HK-2 (cell line): ENCODE measurements around the gene XBP1.
"Not testable (repeated sequence)": the region's sequence is repeated elsewhere in the genome, so short reads cannot be mapped to it uniquely, and the experiment has no call there.

Source experiments
- DNase-seq: peaks from one replicate; pipeline ENCODE4 v3.0.0-alpha.2; 2018; ENCODE audit not compliant: unreplicated experiment

Gene XBP1

GRCh38 chr22:28800308-28801041 lies at the start of gene XBP1:
XBP1 (minus strand) TSS chr22:28800569.
- peak; percentile 92 for DNase-seq

- no peak for DNase-seq
Measured at GRCh38 chr22:28846994-28847393, 46.6 kb upstream of the XBP1 start.

DNA sequence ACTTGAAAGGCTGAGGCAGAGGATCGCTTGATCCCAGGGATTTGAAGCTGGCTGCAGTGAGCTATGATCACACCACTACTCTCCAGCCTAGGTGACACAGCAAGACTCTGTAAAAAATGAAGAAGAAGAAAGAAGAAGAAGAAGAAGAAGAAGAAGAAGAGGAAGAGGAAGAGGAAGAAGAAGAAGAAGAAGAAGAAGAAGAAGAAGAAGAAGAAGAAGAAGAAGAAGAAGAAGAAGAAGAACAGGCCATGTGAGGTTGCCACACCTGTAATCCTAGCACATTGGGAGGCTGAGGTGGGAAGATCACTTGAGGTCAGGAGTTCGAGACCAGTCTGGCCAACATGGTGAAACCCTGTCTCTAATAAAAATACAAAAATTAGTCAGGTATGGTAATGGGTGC lies 43.9 kb upstream of the XBP1 start:
- not testable (repeated sequence) for DNase-seq

- no peak for DNase-seq
Measured at GRCh38 chr22:28843633-28844032, 43.3 kb upstream of the XBP1 start.

- DNase-seq = no peak
Measured at GRCh38 chr22:28841111-28841510, 40.7 kb upstream of the XBP1 start.

DNA sequence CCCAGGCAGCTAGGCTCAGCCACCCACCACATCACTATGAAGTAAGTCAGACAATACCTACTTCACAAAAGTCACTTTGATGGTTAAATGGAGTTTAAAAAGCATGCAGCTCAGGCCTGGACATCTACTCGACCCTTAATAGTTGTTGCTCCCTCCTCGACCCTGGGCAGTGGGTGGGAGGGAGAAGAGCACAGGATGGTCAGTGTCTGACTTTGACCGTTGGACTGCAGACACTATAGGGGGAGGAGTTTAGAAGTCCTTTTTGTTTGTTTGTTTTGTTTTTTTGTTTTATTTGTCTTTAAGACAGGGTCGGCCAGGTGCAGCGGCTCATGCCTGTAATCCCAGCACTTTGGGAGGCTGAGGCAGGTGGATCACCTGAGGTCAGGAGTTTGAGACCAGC lies 38.6 kb upstream of the XBP1 start:
- DNase-seq = no peak

- DNase-seq = no peak
Measured at GRCh38 chr22:28837640-28838039, 37.3 kb upstream of the XBP1 start.

DNA sequence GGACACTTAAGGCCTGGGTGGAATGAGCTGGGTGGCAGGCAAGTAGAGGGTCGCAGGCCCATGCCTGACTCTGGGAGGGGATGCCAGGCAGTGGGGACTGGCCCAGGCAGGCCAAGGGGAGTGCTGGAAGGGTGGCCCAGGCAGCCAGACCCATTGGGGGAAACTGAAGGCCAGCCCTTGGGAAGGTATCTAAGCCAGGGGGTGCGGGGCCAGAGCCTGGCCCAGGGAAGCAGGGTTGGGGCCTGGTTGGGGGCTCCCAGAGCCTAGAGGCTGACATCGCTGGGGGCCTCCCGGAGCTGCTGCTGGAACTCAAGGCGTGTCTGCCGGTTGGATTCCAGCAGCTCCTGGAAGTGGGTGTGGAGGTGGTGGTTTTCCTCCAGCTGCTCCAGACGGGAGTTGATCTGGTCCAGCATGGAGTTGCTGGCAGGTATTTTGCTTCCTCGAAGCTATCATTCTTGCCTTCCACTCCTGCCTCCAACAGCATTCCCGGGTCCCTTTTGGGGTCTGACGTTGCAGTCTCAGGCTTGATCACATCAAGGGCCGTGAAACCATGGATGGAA lies 35.3 kb upstream of the XBP1 start:
- no peak for DNase-seq

DNA sequence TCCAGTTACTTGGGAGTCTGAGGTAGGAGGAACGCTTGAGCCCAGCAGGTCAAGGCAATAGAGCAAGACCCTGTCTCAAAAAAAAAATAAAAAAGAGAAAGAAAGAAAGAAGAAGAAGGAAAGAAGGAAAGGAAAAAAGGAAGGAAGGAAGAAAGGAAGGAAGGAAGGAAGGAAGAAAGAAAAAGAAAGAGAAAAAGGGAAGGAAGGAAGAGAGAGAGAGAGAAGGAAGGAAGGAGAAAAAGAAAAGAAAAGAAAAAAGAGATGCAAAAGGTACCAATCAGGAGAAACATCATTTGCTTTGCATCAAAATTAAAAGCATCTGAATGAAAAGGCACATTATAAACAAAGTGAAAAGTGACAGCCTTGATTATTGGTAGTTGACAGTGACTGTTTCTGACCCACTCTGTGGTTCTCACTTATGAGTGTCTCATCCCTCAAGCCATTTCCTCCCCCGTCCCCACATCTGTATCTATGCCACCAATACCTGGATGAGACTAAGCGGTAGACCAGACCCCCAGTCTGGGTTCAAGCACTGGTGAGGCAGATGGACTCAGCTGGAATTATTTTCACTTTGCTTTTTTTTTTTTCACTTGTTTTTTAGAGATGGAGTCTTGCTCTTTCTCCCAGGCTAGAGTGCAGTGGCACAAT lies 33.0 kb upstream of the XBP1 start:
- DNase-seq = no peak

DNA sequence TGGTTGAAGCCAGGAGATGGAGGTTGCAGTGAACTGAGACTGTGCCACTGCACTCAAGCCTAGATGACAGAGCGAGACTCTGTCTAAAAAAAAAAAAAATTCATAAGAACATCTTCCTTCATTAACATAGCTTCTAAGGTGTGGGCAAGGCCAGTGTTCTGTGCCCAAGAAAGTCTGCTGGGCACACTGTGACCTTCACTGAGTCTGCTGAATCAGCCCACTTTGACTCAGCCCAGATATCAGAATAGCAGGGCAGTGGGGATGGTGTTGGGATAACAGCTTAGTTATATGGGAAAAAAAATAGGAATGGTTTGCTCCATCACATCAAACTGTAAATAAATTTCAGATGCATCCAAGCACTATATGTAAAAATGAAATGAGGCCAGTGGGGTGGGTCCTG lies 32.4 kb upstream of the XBP1 start:
- no peak for DNase-seq

GRCh38 chr22:28831140-28832072 lies 31.0 kb upstream of the XBP1 start:
- DNase-seq = no peak

DNA sequence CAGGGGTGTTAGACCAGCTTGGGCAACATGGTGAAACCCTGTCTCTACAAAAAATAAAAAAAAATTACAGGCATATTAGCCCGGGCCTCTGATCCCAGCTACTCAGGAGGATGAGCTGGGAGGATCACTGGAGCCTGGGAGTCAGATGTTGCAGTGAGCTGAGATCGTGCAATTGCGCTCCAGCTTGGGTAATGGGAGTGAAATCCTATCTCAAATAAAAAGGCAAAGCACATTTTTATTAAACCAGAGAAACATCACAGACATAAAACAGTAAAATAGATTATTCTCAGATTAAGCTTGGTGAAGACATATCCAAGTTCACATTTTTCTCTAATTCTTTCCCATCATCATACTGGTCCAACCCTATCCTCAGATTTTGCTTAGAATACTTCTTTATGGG lies 30.1 kb upstream of the XBP1 start:
- DNase-seq = no peak

DNA sequence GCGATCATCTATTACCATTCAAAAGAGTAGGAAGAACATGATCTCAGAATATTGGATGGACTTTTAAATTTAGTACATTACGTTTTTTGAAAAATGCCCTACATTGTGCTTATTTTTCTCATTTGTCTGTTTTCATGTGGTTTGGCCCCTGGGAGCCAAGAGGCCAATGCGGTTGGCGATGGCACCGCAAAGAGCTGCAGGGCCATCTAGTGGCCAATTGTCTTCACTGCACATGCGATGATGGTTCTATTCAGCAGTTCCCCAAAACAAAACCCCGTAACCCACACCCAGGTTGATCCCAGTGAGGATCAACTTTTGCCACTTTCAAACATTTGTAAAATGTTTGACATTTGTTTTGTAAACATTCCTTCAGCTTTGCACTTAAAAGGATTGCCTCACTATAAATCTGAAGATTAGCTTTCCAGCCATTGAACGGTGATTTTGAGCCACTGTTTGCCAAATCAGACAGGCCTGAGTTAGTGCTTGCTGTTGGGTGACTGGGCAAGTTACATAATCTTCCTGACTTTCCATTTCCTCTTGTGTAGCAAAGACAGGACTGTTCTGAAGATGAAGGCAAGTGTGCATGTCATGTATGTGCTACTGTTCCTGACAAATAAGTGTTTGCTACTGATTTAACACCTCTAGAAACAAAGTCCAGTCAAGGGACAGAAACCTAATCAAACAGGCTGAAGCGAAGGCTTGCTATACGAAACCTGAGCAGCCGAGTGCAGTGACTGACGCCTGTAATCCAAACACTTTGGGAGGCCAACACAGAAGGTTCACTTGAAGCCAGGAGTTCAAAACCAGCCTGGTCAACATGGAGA lies 29.2 kb upstream of the XBP1 start:
- DNase-seq = peak; percentile 54

GRCh38 chr22:28826921-28827320 lies 26.6 kb upstream of the XBP1 start:
- no peak for DNase-seq

DNA sequence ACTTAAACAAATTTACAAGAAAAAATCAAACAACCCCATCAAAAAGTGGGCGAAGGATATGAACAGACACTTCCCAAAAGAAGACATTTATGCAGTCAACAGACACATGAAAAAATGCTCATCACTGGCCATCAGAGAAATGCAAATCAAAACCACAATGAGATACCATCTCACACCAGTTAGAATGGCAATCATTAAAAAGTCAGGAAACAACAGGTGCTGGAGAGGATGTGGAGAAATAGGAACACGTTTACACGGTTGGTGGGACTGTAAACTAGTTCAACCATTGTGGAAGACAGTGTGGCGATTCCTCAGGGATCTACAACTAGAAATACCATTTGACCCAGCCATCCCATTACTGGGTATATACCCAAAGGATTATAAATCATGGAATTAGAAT lies 26.1 kb upstream of the XBP1 start:
- not testable (repeated sequence) for DNase-seq

GRCh38 chr22:28824455-28824854 lies 24.1 kb upstream of the XBP1 start:
- not testable (repeated sequence) for DNase-seq

GRCh38 chr22:28822930-28823551 lies 22.7 kb upstream of the XBP1 start:
- peak; percentile 10 for DNase-seq

DNA sequence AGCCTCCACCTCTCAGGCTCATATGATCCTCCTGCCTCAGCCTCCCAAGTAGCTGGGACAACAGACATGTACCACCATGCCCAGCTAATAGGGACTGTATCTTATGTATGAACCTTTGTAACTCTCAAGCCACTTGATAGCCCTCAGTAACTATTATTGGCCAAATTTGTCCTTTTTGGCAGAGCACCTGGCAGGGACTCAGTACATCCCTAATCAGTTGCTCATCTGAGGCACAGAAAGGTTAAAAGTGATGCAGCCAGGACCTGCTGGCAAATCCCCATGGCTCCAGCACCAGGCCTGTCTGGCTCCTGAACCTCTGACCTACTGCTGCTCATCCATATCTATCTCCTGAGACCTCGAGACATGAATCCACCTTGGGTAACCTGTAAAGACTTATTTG lies 21.1 kb upstream of the XBP1 start:
- DNase-seq = no peak

DNA sequence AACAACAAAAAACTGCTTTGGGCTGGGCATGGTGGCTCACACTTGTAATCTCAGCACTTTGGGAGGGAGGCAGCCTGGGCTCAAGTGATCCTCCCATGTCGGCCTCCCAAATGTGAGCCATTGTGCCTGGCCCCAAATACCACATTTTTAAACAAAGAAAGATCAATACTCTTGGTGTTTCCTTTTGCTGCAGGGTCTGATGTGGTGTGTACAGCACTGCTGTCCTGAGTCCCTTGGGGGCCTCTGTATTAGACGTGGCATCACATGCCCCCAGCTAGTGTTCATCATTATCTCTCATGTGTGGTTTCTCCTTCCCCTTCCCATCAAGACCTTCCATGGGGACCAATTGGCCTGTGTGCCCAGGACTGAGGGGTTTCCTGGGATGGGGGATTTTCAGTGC lies 20.5 kb upstream of the XBP1 start:
- DNase-seq = no peak

DNA sequence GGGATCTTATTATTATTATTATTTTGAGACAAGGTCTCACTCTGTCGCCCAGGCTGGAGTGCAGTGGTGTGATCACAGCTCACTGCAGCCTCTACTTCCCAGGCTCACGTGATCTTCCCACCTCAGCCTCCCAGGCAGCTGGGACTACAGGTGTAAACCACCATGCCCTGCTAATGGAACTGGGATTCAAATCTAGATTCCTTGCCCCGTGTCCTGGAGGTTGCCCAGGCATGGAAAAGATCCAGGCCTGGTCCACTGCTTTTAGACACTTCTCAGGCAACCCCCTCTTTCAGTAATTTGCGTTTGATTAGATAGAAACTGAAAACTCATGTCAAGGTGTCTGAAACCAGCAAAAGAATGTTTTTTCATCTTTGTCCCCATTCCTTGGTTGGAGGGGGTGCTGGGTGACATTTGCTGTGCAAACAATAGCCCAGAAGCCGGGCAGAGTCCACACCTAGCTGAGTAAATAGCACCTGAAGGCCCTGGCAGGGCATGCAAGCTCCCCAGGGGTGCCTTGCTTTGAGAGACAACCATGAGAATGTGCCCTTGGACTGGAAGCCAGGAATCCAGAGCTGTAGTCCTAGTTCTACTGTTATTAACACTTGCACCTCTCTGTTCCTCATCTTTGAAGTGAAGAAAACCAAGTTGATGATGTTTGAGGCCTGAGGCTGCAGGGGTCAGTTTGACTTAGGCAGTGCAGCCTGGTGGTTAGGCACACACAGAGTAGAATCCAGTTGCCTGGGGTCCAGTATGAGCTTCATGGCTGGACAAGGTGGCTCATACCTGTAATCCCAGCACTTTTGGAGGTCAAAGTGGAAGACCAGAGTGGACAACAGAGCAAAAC lies 19.1 kb upstream of the XBP1 start:
- no peak for DNase-seq
